HG03066 (cell line): Measurements from ENCODE around the gene RBM46.

Source experiments
- ATAC-seq: cut with Tn5 transposase; IDR thresholded peaks from one replicate; pipeline ENCODE4 v1.9.1; 2021; ENCODE audit warnings: low read depth; ENCODE audit not compliant: unreplicated experiment

The RBM46 gene, protein sequence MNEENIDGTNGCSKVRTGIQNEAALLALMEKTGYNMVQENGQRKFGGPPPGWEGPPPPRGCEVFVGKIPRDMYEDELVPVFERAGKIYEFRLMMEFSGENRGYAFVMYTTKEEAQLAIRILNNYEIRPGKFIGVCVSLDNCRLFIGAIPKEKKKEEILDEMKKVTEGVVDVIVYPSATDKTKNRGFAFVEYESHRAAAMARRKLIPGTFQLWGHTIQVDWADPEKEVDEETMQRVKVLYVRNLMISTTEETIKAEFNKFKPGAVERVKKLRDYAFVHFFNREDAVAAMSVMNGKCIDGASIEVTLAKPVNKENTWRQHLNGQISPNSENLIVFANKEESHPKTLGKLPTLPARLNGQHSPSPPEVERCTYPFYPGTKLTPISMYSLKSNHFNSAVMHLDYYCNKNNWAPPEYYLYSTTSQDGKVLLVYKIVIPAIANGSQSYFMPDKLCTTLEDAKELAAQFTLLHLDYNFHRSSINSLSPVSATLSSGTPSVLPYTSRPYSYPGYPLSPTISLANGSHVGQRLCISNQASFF

GRCh38 chr4:154781126-154781982, at the start of gene RBM46:
Gene RBM46, plus strand, starts transcription at chr4:154781272. Its CDS starts 15,481 bp downstream, at chr4:154796753.
- no peak for ATAC-seq

- ATAC-seq = no peak
Observed at GRCh38 chr4:154731756-154732155, 49.3 kb upstream of the RBM46 start.

DNA sequence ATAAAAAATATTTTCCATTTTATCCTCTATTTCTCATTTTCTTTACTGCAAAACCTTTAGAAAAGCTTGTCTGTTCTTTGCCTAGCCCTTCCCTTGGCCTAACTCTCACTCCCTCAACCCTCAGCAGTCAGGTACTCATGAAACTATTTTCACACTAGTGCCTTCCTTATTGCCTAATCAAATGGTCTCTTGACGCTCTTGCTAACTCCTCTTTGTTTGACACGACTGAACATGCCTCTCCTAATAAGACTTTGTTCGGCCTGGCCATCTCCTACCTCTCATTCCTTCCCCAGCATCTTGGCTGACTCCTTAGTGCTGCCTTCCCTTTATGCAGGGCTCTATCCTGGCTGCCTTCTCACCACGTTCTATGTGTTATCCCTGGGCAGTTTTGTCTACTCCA, 48.4 kb upstream of the RBM46 start:
- no peak for ATAC-seq

DNA sequence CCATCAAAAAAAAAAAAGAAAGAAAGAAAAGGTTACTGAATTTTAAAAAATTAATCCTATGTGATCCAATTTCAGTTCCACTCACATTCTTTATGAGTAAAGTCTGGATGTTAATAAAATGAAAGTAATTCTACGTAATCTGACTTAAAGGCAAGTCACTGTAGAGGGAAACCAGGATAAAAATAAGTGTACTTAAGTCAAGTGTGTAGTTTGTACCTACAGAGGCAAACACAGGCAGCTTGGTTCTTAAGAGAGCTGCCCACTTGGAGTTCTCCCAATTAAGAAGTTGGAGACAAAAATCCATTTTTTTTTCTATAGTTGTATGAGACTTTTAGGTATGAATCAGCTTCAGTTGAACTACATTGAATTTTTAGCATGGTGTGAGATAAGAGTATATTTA, 44.3 kb upstream of the RBM46 start:
- ATAC-seq = no peak

DNA sequence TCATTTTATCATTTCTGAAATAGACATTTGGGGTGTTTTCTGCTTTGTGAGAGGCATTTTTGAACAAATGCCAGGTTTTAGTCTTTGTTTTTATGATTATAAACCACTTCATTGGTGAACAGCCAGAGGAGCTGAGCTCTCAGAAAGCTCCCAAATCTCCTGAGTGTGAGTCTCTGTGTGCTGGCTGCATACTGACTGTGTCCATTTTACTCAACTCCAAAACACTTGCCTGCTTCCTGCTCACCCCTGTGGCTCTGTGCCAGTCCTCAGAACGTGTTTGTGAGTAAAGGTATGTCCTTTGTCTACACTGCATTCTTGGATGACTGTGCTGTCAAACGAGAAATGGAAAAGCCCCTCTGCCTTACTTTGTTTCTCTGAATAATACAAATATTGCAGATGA, 42.6 kb upstream of the RBM46 start:
- no peak for ATAC-seq

DNA sequence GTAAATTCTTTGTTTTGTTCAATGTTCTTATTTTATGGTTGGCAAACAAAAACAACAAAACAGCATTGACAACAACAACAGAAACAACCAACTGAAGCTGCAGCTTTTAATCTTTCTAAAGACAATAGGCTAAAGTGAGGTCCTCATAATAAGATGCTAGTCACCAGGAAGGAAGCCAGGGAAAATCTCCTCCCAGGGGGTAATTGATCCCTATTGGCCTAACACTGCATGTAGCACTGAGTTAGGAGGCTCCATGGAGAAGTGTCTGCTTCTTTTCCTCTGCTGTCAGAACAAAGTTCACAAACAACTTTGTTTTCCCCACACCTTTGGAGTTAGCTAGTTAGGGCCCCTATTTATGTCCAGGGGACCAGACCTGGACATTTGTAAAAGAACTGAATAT, 42.0 kb upstream of the RBM46 start:
- ATAC-seq = no peak

DNA sequence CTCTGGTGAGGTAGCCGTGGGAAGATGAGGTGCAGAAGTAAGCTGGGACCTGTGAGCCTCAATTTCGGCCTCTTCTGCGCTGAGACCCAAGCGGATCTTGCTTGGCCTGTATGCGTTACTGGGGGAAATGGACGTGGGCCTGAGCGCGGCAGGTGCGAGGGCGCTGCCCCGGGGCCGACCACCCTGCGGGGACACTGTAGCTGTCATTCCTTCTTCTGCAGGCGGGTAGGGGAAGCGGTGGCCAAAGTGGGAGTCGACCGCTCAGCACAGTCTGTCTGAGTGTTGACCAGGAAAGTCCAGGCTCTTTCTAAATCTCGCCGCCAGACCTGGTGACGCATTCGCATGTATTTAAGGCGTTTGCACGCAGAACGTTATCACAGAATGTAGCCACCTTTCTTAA, 40.6 kb upstream of the RBM46 start:
- no peak for ATAC-seq

GRCh38 chr4:154741131-154741665, 39.9 kb upstream of the RBM46 start:
- no peak for ATAC-seq

DNA sequence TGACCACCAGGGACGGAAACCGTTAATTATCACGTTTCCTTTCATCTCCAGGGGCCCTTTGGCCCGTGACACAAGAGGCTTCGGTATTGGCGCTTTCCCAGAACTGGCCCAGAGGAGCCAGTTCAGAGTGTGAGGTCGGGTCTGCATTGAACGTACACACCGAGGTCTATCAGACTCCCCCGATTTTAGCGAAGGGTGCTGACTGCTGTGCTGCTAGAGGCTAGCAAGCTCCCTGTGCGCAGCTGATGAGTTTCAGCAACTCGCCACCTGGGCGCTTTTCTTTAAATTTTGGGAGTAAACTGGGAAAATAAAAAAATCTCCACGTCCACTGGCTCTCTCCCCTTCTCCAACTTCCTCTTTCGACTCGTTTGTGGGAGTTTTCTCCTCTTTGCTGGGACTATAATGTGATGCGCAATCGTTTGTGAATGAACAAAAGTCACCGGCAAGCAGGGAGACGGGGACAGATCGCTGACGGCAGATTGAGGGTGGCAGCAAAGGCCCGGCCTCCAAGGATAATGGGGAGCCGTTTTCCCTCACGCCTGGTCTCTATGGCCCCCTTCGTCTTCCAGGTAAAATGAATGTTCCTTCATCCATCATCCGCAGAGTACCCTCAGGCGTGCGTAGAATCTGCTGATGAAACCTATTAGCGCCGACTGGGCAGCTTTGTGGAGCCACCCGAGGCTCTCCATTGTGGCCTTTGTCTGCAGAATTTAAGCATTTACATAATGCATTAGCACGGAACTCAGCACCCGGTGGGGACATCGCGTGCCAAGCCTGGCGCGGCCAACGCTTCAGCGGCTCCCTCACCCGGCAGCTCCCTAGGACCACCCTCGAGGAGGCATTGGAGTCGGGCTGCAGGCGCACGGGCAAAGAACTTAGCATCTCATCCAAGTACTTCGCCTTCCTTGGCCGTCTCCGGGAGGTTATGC, 38.9 kb upstream of the RBM46 start:
- ATAC-seq = no peak

DNA sequence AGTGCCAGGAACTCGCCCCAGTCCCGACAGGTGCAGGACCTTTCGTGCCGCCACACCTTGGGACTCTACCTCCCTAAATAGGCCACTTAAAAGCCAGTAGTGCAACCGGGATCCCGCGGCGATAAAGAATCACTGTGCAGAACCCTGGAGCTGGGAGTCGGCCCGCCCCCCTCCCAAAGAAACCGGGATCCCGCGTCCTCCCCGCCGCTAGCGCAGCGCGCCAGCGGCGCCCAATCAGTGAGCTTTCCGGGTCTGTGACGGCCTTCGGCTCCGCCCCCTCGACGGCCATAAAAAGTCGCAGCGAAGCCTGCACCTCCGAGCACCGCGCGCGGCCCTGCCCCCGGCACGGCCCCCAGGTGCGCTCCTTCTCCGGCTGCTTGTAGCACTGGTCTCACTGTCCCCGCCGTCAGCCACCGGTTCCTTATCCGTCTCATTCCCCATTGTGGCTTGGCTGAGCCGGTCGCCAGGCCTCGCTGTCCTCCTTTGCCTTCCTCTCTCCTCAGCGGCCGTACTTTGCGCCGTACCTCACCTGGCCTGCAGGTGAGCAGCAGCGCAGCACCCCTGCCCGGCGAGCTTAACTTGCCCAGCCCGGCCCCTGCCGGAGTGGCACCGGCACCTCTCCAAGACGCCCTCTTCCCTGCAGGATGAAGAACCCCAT, 37.3 kb upstream of the RBM46 start, which contains the start of gene LRAT:
Gene LRAT, plus strand, starts transcription at position 318 of the 658 bp plus-strand sequence. Its CDS starts 327 bp downstream, at position 645.
- ATAC-seq = no peak

DNA sequence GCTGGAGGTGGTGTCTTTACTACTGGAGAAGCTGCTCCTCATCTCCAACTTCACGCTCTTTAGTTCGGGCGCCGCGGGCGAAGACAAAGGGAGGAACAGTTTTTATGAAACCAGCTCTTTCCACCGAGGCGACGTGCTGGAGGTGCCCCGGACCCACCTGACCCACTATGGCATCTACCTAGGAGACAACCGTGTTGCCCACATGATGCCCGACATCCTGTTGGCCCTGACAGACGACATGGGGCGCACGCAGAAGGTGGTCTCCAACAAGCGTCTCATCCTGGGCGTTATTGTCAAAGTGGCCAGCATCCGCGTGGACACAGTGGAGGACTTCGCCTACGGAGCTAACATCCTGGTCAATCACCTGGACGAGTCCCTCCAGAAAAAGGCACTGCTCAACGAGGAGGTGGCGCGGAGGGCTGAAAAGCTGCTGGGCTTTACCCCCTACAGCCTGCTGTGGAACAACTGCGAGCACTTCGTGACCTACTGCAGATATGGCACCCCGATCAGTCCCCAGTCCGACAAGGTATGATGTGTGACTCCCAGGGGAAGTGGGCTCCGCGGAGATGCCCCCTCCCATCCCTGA, 36.6 kb upstream of the RBM46 start:
- ATAC-seq = no peak

DNA sequence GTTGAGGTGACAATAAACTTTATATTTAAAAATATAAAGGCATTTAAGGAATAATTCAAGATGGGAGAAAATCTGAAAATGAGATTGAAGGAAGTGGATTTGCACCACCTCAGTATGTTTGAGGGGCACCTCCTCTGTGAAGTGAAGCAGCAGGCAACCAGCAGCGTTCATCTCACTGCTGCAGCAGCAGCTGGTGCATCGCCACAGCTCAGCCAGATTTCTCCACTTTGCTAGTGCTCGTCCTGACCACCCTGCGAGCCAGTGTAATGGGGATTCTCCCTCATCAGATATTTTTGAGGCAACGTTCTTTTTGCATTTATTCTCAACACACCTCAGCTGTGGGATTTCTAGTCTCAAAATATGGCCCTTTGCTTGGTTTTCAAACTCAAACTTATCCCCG, 23.4 kb upstream of the RBM46 start:
- ATAC-seq = no peak

DNA sequence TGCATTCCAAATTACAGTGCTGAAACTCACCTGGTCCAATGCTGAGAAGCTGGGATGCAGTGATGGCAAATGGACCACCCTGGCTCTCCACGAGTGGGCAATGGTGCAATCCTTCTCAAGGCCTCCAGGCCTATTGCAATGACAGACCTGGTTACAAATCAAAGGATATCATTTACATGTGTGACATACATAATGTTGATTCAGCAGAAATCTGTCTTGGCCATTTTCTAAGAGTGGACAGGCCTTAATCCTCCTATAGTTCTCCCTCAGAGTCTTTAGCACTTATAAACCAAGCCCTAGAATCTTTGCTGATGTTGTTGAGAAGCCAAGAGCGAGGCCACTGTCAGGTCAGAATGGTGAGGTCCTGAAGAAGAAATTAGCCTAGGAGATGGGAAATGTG, 20.2 kb upstream of the RBM46 start:
- no peak for ATAC-seq

GRCh38 chr4:154778264-154778663, 2.8 kb upstream of the RBM46 start:
- ATAC-seq = no peak

DNA sequence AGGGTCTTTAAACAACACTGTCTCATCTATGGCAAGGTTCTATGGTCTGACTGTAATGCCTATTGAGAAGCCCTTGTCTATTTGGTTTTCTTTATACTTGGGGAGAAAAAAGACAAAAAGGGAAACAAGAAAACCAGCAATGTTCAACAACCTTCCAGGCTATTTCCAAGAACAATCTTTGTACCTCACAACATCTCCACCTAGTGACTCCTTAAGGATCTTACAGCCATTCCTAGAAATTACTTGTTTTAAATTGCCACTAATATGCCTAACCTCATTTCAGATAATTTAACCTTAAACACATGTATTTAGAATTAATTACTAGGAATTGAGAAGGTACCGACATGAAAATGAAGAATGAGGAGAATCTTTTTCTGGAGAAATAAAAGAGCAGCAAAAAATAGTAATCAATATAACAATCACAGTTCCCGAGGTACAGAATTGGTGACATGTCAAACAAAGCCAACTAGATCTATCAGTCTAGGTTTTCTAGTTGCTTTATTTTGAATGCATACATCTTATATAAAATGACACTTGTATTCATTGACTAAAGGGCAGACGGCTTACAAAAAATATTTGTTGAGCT, 1.6 kb upstream of the RBM46 start:
- ATAC-seq = no peak

DNA sequence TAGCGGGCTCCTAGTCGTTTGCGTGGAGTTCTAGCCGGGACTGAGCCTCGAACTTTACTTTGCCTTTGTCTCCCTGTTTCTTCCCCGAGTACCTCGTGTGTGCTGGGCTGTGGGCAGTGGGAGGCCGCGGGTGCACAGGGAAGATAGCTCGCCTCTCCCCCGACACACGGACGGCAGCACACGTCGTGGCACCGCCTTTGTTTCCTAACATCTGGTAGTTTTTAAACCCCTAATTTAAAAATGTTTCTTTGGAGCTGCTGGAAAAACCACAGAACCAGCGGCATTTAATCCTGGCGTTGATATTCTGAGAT, 866 bp downstream of the RBM46 start:
- no peak for ATAC-seq

DNA sequence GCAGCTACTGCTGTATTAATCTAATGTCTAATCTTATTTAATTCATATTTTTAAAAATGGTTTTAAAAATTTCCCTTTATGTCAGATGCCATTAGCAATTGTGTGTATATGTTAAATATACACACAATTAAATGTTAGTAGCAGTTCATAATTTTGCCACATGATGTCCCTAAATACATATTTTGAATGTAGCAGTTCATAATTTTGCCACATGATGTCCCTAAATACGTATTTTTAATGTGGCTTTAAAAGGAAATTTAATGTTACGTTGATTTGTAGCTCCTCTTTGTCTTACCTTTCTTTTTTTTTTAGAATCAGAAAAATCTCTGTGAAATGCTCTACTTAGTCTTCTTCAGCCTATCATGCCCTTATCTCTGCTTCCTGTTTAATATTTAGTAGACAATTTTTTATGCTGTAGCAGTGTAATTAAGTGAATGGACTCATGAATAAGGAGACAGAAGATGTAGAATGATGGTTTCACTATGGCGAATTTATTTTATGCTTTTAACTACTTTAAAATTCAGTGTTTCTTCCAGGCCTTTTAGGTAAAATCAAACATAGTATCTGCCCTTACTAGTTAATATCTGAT, 26.1 kb downstream of the RBM46 start:
- ATAC-seq = peak; percentile 68

GRCh38 chr4:154818230-154818629, 37.2 kb downstream of the RBM46 start:
- no peak for ATAC-seq

DNA sequence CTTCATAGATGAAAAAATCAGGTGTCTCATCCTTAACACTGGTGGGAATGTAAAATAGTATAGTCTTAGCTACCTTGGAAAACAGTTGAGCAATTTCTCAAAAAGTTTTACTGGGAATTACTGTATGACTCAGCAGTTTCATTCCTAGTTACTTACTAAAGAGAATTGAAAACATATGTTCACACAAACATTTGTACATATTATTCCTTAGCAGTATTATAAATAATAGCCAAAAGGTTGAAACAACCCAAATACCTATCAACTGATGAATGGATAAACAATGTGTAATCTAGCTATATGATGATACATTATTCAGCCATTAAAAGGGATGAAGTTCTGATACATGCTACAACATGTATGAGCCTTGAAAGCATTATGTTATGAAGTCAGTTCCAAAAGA, 41.7 kb downstream of the RBM46 start:
- no peak for ATAC-seq
